Mesendoderm (in vitro differentiated cells): ENCODE results near the gene LARP6.

Experiments used
- DNase-seq: peaks from one replicate; pipeline ENCODE4 v3.0.0; 2013
- H2AK5ac ChIP-seq: 2 replicates; pipeline ENCODE4 v1.6.1; 2013; ENCODE audit warnings: low read length, inconsistent platforms
- H2BK120ac ChIP-seq: 2 replicates; pipeline ENCODE4 v1.6.1; 2013; ENCODE audit warnings: low read depth, mild to moderate bottlenecking, low read length, moderate library complexity, mixed read lengths
- H2BK15ac ChIP-seq: replicated peaks from 2 replicates; pipeline ENCODE4 v1.6.1; 2013; ENCODE audit warnings: low read depth, mild to moderate bottlenecking, moderate library complexity
- H2BK5ac ChIP-seq: 2 replicates; pipeline ENCODE4 v1.6.1; 2013; ENCODE audit warnings: low read length, inconsistent platforms
- H3K18ac ChIP-seq: 2 replicates; pipeline ENCODE4 v1.6.1; 2013; ENCODE audit warnings: mild to moderate bottlenecking, low read length, mixed read lengths
- H3K23ac ChIP-seq: one replicate; pipeline ENCODE4 v1.6.1; 2013; ENCODE audit warnings: low read length
- H3K27ac ChIP-seq: 2 replicates; pipeline ENCODE4 v1.5.1; 2013; ENCODE audit warnings: low read depth, mild to moderate bottlenecking, inconsistent platforms, low read length, moderate library complexity
- H3K27me3 ChIP-seq: 2 replicates; pipeline ENCODE4 v1.6.1; 2013; ENCODE audit warnings: low read length, control low read depth, mild to moderate bottlenecking, inconsistent platforms; ENCODE audit not compliant: insufficient read depth, poor library complexity
- H3K36me3 ChIP-seq: 2 replicates; pipeline ENCODE4 v1.6.1; 2013; ENCODE audit warnings: low read length, inconsistent platforms; ENCODE audit not compliant: control insufficient read depth, insufficient read depth
- H3K4ac ChIP-seq: one replicate; pipeline ENCODE4 v1.6.1; 2013; ENCODE audit warnings: low read depth, mild to moderate bottlenecking, low read length, moderate library complexity
- H3K4me1 ChIP-seq: 2 replicates; pipeline ENCODE4 v1.6.1; 2013; ENCODE audit warnings: low read depth, low read length, inconsistent platforms; ENCODE audit not compliant: control insufficient read depth
- H3K4me2 ChIP-seq: 2 replicates; pipeline ENCODE4 v1.6.1; 2013; ENCODE audit warnings: low read length
- H3K4me3 ChIP-seq: 2 replicates; pipeline ENCODE4 v1.5.1; 2013; ENCODE audit warnings: mild to moderate bottlenecking, low read length
- H3K56ac ChIP-seq: one replicate; pipeline ENCODE4 v1.6.1; 2013; ENCODE audit warnings: low read length
- H3K79me1 ChIP-seq: 2 replicates; pipeline ENCODE4 v1.6.1; 2013; ENCODE audit warnings: low read length, inconsistent platforms
- H3K79me2 ChIP-seq: 2 replicates; pipeline ENCODE4 v1.6.1; 2013; ENCODE audit warnings: mild to moderate bottlenecking, low read length; ENCODE audit not compliant: control insufficient read depth, insufficient read depth
- H3K9ac ChIP-seq: 2 replicates; pipeline ENCODE4 v1.6.1; 2013; ENCODE audit warnings: low read length, inconsistent platforms
- H4K5ac ChIP-seq: one replicate; pipeline ENCODE4 v1.6.1; 2013; ENCODE audit warnings: low read length
- H4K8ac ChIP-seq: one replicate; pipeline ENCODE4 v1.6.1; 2013; ENCODE audit warnings: low read depth, mild to moderate bottlenecking, control low read depth, low read length, moderate library complexity
- WGBS: extraction: QIAGEN DNeasy Blood & Tissue Kit; methylation state at CpG from one replicate; pipeline ENCODE4 v1.1.7; 2013; ENCODE audit warnings: low lambda C conversion rate, missing lambda C conversion rate; ENCODE audit not compliant: insufficient coverage; ENCODE audit errors: extremely low coverage; 5-methylcytosine and 5-hydroxymethylcytosine counted together

Gene LARP6

GRCh38 chr15:70835841-70836240 lies 18.1 kb downstream of the LARP6 start:
- Histone ChIP-seq H3K36me3 (no peaks in the 10 kb centered on the region), H3K79me2 (no peaks in the 10 kb centered on the region), H3K18ac (no peak overlapping the region), H2AK5ac (no peak overlapping the region), H3K27me3 (no peaks in the 10 kb centered on the region), H2BK5ac (no peak overlapping the region), H3K79me1 (no peaks in the 10 kb centered on the region), H2BK15ac (no peak overlapping the region), H3K27ac (no peak overlapping the region), H3K4me2 (no peak overlapping the region), H3K23ac (no peak overlapping the region), H3K4me1 (peaks cover 5% of the 10 kb centered on the region), H4K5ac (no peak overlapping the region), H2BK120ac (no peak overlapping the region), H4K8ac (no peak overlapping the region), H3K56ac (no peak overlapping the region), H3K4ac (no peak overlapping the region), H3K4me3 (no peak overlapping the region), H3K9ac (no peak overlapping the region)
- no CpG with 5 or more reads among the region's 3 CpGs for WGBS
- no peak for DNase-seq

GRCh38 chr15:70835415-70835814 lies 18.5 kb downstream of the LARP6 start:
- Histone ChIP-seq H2BK15ac (no peak overlapping the region), H2BK5ac (no peak overlapping the region), H3K56ac (no peak overlapping the region), H3K4me2 (no peak overlapping the region), H2BK120ac (no peak overlapping the region), H3K4me1 (peaks cover 5% of the 10 kb centered on the region), H3K18ac (no peak overlapping the region), H3K9ac (no peak overlapping the region), H3K27me3 (no peaks in the 10 kb centered on the region), H3K36me3 (no peaks in the 10 kb centered on the region), H3K4ac (no peak overlapping the region), H3K4me3 (no peak overlapping the region), H2AK5ac (no peak overlapping the region), H3K23ac (no peak overlapping the region), H4K8ac (no peak overlapping the region), H3K27ac (no peak overlapping the region), H4K5ac (no peak overlapping the region), H3K79me2 (no peaks in the 10 kb centered on the region), H3K79me1 (no peaks in the 10 kb centered on the region)
- no CpG with 5 or more reads among the region's 6 CpGs for WGBS
- no peak for DNase-seq

- no peak overlapping the region for H2AK5ac ChIP-seq
- no peak for DNase-seq
- no peak overlapping the region for H3K27ac ChIP-seq
- no peak overlapping the region for H4K8ac ChIP-seq
- no peak overlapping the region for H2BK15ac ChIP-seq
- H3K4me3 ChIP-seq, result no peak overlapping the region
- H3K27me3 ChIP-seq, result no peaks in the 10 kb centered on the region
- H3K4me1 ChIP-seq, result peaks cover 5% of the 10 kb centered on the region
- whole genome bisulfite sequencing, result no CpG with 5 or more reads among the region's 2 CpGs
- no peaks in the 10 kb centered on the region for H3K79me2 ChIP-seq
- no peak overlapping the region for H3K4me2 ChIP-seq
- no peaks in the 10 kb centered on the region for H3K79me1 ChIP-seq
- no peak overlapping the region for H3K4ac ChIP-seq
- H4K5ac ChIP-seq, result no peak overlapping the region
- H3K36me3 ChIP-seq, result no peaks in the 10 kb centered on the region
- H3K23ac ChIP-seq, result no peak overlapping the region
- no peak overlapping the region for H3K56ac ChIP-seq
- H2BK120ac ChIP-seq, result no peak overlapping the region
- H2BK5ac ChIP-seq, result no peak overlapping the region
- H3K18ac ChIP-seq, result no peak overlapping the region
- no peak overlapping the region for H3K9ac ChIP-seq
Measured at GRCh38 chr15:70834999-70835398, 19.0 kb downstream of the LARP6 start.

- WGBS, result no CpG with 5 or more reads among the region's 9 CpGs
- DNase-seq, result peak; percentile 79
- H3K56ac ChIP-seq, result peak overlapping the region; percentile 73
- H3K4me3 ChIP-seq, result no peak overlapping the region
- H3K4ac ChIP-seq, result no peak overlapping the region
- H3K4me2 ChIP-seq, result no peak overlapping the region
- H4K8ac ChIP-seq, result no peak overlapping the region
- H2BK120ac ChIP-seq, result no peak overlapping the region
- peak overlapping the region; percentile 4 for H3K27ac ChIP-seq
- H2BK5ac ChIP-seq, result peak overlapping the region; percentile 58
- H3K27me3 ChIP-seq, result no peaks in the 10 kb centered on the region
- H4K5ac ChIP-seq, result no peak overlapping the region
- peaks cover 5% of the 10 kb centered on the region for H3K4me1 ChIP-seq
- no peak overlapping the region for H2BK15ac ChIP-seq
- no peak overlapping the region for H2AK5ac ChIP-seq
- no peak overlapping the region for H3K23ac ChIP-seq
- H3K18ac ChIP-seq, result peak overlapping the region; percentile 56
- no peaks in the 10 kb centered on the region for H3K36me3 ChIP-seq
- H3K79me2 ChIP-seq, result no peaks in the 10 kb centered on the region
- peak overlapping the region; percentile 4 for H3K9ac ChIP-seq
- H3K79me1 ChIP-seq, result no peaks in the 10 kb centered on the region
Measured at GRCh38 chr15:70833861-70834765, 19.8 kb downstream of the LARP6 start.

- Histone ChIP-seq H2BK15ac (no peak overlapping the region), H3K4ac (no peak overlapping the region), H3K56ac (no peak overlapping the region), H3K79me2 (no peaks in the 10 kb centered on the region), H3K23ac (no peak overlapping the region), H3K27ac (no peak overlapping the region), H2BK5ac (no peak overlapping the region), H3K18ac (no peak overlapping the region), H4K5ac (no peak overlapping the region), H2AK5ac (no peak overlapping the region), H4K8ac (no peak overlapping the region), H3K4me3 (no peak overlapping the region), H3K36me3 (no peaks in the 10 kb centered on the region), H3K27me3 (no peaks in the 10 kb centered on the region), H3K79me1 (no peaks in the 10 kb centered on the region), H3K4me2 (no peak overlapping the region), H3K4me1 (peaks cover 5% of the 10 kb centered on the region), H3K9ac (no peak overlapping the region), H2BK120ac (no peak overlapping the region)
- no peak for DNase-seq
- WGBS, result no CpG with 5 or more reads among the region's 3 CpGs
Measured at GRCh38 chr15:70833422-70833821, 20.5 kb downstream of the LARP6 start.
